SK-N-MC (cell line): Measurements from ENCODE around the gene SLC25A39.

Experiments used
- EZH2 ChIP-seq: fragments of 200-600 bp; sonication (generic); IDR thresholded peaks from one replicate; pipeline ENCODE4 v1.6.1; 2017; ENCODE audit warnings: antibody characterized with exemption
- FOXP2 ChIP-seq: optimal IDR thresholded peaks from 2 replicates; pipeline ENCODE3; 2011; ENCODE audit warnings: mild to moderate bottlenecking, moderate library complexity; ENCODE audit not compliant: insufficient read depth; ENCODE audit errors: extremely low read length, control extremely low read depth
- POLR2AphosphoS5 ChIP-seq: IDR thresholded peaks from 2 replicates; pipeline ENCODE4 v1.6.1; 2012; ENCODE audit warnings: mild to moderate bottlenecking, low read depth, low read length, borderline replicate concordance

GRCh38 chr17:44308320-44308818 is 16.3 kb downstream of the SLC25A39 start, which contains the start of gene RUNDC3A:
- TF ChIP-seq EZH2 = no peak
- TF ChIP-seq POLR2AphosphoS5 = no peak
- TF ChIP-seq FOXP2 = no peak
